ENCODE measurements around the gene DNM3. TPM values are rescaled to one million over a fixed set of nuclear protein-coding genes. Genes with fewer than 3 reads are reported as not detected.
A peak's percentile ranks its signal among the peaks of the same experiment; 100 is the strongest.

DNM3 gene
- total RNA-seq, 1 donor from 2014 or later = 2.1 TPM

- no peaks in the 10 kb centered on the region for H3K27me3 Mint-ChIP-seq
- H3K27ac Mint-ChIP-seq = no peak overlapping the region
- no peaks in the 10 kb centered on the region for H3K4me1 Mint-ChIP-seq (ENCODE audit: unreplicated experiment)
- no peaks in the 10 kb centered on the region for H3K36me3 Mint-ChIP-seq
- no peak overlapping the region for H3K4me3 Mint-ChIP-seq
- TF ChIP-seq, protein P1, sequence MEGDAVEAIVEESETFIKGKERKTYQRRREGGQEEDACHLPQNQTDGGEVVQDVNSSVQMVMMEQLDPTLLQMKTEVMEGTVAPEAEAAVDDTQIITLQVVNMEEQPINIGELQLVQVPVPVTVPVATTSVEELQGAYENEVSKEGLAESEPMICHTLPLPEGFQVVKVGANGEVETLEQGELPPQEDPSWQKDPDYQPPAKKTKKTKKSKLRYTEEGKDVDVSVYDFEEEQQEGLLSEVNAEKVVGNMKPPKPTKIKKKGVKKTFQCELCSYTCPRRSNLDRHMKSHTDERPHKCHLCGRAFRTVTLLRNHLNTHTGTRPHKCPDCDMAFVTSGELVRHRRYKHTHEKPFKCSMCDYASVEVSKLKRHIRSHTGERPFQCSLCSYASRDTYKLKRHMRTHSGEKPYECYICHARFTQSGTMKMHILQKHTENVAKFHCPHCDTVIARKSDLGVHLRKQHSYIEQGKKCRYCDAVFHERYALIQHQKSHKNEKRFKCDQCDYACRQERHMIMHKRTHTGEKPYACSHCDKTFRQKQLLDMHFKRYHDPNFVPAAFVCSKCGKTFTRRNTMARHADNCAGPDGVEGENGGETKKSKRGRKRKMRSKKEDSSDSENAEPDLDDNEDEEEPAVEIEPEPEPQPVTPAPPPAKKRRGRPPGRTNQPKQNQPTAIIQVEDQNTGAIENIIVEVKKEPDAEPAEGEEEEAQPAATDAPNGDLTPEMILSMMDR (conservative IDR thresholded peaks at IDR 0.05) = no peak
- no peaks in the 10 kb centered on the region for H3K9me3 Mint-ChIP-seq
- DNase-seq (ENCODE audit: extremely low spot score, unreplicated experiment) = no peak
These were observed 75.0 kb downstream of the DNM3 start for GRCh38 chr1:171916315-171916771.

DNA sequence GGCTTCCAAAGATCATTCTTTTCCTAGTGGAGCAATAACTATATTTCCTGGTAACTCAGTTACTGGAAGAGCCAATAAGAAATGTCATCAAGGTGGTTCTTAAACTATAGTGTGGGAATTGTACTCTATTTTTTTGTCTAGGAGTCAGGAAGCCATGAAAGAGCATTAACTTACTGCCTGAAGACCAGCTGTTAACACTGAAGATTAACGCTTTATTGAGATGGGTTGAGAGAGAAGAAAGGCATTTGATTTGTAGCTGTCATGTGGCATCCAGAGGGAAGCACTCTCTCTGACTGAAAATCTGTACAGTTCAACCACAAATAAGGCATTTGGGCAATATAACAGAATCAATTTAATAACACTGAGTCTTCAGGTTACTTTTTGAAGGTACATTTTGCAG, 76.0 kb downstream of the DNM3 start:
- Mint-ChIP-seq H3K4me3 (no peak overlapping the region), H3K4me1 (ENCODE audit: unreplicated experiment) (no peaks in the 10 kb centered on the region), H3K27ac (no peak overlapping the region), H3K27me3 (no peaks in the 10 kb centered on the region), H3K36me3 (no peaks in the 10 kb centered on the region), H3K9me3 (no peaks in the 10 kb centered on the region)
- TF ChIP-seq, protein P1 (conservative IDR thresholded peaks at IDR 0.05) = no peak
- DNase-seq (ENCODE audit: extremely low spot score, unreplicated experiment) = no peak

GRCh38 chr1:171919891-171920887, 78.9 kb downstream of the DNM3 start:
- no peak for DNase-seq (ENCODE audit: extremely low spot score, unreplicated experiment)
- Mint-ChIP-seq H3K36me3 (no peaks in the 10 kb centered on the region), H3K4me1 (ENCODE audit: unreplicated experiment) (no peaks in the 10 kb centered on the region), H3K9me3 (no peaks in the 10 kb centered on the region), H3K27ac (no peak overlapping the region), H3K4me3 (no peak overlapping the region), H3K27me3 (no peaks in the 10 kb centered on the region)
- TF ChIP-seq, protein P1 (conservative IDR thresholded peaks at IDR 0.05) = no peak

- H3K9me3 Mint-ChIP-seq = no peaks in the 10 kb centered on the region
- H3K27me3 Mint-ChIP-seq = no peaks in the 10 kb centered on the region
- H3K4me3 Mint-ChIP-seq = no peak overlapping the region
- TF ChIP-seq, protein P1 (conservative IDR thresholded peaks at IDR 0.05) = no peak
- no peaks in the 10 kb centered on the region for H3K36me3 Mint-ChIP-seq
- no peaks in the 10 kb centered on the region for H3K4me1 Mint-ChIP-seq (ENCODE audit: unreplicated experiment)
- DNase-seq (ENCODE audit: extremely low spot score, unreplicated experiment) = no peak
- no peak overlapping the region for H3K27ac Mint-ChIP-seq
These were observed 81.7 kb downstream of the DNM3 start for GRCh38 chr1:171922999-171923398.

DNA sequence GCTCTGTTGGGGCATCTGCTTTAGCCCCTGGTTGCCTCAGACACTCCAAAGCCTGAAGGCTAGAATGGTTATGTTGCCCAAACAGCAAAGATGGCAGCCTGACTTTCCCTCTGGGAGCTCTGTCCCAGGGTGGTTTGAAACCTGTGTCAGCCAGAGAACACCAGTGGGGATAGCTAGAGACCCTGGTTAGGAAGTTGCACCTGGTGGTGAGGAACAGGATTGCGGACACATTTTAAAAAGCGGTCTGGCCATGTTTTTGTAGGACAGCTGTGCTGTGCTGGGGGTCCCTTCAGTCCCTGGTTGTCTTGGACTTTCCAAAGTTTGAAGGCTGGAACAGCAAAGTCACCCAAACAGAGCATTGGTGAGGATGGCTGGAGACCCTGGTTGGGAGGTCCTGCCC, 87.8 kb downstream of the DNM3 start:
- no peak for DNase-seq (ENCODE audit: extremely low spot score, unreplicated experiment)
- no peak overlapping the region for H3K4me3 Mint-ChIP-seq
- H3K27me3 Mint-ChIP-seq = peaks cover 3% of the 10 kb centered on the region
- TF ChIP-seq, protein P1 (conservative IDR thresholded peaks at IDR 0.05) = peak; percentile 59
- no peak overlapping the region for H3K27ac Mint-ChIP-seq
- H3K36me3 Mint-ChIP-seq = no peaks in the 10 kb centered on the region
- no peaks in the 10 kb centered on the region for H3K4me1 Mint-ChIP-seq (ENCODE audit: unreplicated experiment)
- no peaks in the 10 kb centered on the region for H3K9me3 Mint-ChIP-seq
